T-helper 1 cell treated with Interleukin-12 subunit alpha and Interleukin-12 subunit beta and Interleukin-4 antibody, amounts not matched to agents 30 ng/mL and 1 ng/mL, for 36 hours (primary cell): ENCODE data around the gene LRRC31. TPM values are rescaled to one million over a fixed set of nuclear protein-coding genes. Genes with fewer than 3 reads are reported as not detected.

Experiments
- intact Hi-C: fragments of 100-400 bp; cut with micrococcal nuclease; formaldehyde crosslinking; loops from one replicate; pipeline ENCODE4 v1.15.1; 2024
- total RNA-seq: library from RNA; stranded (reverse); gene quantifications from 2 replicates; pipeline ENCODE4 v1.2.3, GENCODE V29; 2022

The LRRC31 gene
- not detected in 2 replicates for total RNA-seq

DNA sequence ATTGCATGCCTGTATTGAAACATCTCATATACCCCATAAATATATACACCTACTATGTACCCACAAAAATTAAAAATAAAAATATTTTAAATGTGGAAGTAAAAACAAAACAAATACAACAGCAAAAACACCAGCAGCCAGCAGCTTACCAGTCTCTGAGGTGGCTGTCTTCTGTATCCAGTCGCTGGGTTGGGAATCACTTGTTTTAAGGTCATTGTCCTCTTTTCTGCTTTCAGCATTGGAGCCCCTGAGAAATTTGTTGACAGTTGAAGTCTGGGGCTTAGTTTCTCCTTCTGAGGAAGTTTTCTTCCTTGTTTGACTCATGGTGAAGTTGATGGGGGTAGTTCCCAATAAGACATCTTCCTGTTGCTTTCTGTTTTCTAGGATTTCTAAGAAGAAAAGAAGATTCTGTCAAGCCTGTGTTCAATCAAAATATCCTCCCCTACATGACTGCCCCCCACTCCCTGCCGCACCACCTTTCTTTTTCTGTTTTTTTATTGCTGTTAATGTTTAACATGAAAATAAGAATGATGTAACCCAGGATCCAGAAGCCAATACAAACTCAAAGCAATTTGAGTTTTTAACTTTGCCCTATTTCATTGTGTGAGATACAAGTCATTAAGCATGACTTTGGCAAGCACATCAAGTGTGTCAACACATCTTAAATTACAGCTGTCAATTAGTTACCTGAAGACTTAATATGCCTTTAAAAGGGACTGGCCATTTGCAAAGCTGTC is at the start of gene LRRC31:
Gene LRRC31 (minus strand): TSS at position 452 of the 737 bp plus-strand sequence. CDS start 128 bp downstream, at position 324.
- intact Hi-C loops: no loop called here

DNA sequence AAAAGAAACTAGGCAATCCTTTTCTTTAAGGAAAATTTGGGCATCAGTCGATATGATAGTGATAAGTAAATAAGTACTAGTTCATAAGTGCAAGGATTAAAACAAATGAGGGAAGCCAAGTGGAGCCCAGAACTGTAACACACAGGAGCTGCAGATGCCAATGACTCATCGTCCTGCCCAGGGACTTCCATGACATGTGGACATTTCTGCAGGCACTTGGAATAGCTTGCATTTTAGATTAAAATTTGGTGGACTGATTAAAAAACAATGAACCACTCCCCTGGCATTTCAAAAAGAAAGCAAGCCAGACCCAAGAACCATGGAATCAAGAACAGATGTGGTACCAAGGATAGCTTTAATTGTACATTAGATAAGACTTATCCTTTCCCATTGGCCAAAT is 44.6 kb upstream of the LRRC31 start:
- intact Hi-C loops: no loop called here

- intact Hi-C loops: no loop called here
Observed at GRCh38 chr3:169913323-169913722, 43.6 kb upstream of the LRRC31 start.

- intact Hi-C loops: no loop called here
Observed at GRCh38 chr3:169911272-169911671, 41.5 kb upstream of the LRRC31 start, which contains the start of gene SAMD7. TSS of gene SAMD7 (plus strand) at chr3:169911572. CDS start at chr3:169919499, 7,927 bp downstream.

- intact Hi-C loops: no loop called here
Observed at GRCh38 chr3:169907944-169908343, 38.2 kb upstream of the LRRC31 start.

GRCh38 chr3:169907476-169907875 is 37.7 kb upstream of the LRRC31 start:
- intact Hi-C loops: no loop called here

DNA sequence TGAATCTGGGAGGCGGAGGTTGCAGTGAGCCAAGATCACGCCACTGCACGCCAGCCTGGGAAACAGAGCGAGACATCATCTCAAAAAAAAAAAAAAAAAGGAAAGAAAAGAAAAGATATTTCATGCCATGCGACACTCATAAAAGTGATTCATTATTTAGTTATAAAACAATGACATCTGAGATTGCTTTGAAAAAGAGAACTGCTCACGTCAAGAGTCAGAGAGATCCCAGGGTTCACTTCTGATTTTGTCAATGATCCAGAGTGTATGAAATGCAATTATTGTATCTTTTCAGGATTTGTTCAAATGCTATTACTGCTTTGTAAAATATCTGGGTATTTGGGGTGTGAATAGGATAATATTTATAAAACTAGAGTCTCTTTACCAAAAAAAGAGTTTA is 35.7 kb upstream of the LRRC31 start:
- intact Hi-C loops: no loop called here

DNA sequence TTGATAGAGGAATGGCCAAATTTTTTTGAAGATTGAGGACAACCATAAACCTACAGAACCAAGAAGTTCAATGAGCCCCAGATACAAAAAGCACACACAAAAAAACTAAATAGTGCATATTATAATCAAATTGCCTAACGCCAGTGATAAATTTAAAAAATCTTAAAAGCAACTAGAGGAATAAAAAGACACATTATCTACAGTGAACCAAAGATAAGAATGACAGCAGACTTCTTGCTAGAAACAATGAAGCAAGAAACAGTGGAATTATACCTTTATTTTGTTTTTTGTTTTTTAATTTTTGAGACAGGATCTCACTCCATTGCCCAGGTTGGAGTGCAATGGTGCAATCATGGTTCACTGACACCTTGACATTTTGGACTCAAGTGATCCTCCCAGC is 31.7 kb upstream of the LRRC31 start:
- intact Hi-C loops: no loop called here

DNA sequence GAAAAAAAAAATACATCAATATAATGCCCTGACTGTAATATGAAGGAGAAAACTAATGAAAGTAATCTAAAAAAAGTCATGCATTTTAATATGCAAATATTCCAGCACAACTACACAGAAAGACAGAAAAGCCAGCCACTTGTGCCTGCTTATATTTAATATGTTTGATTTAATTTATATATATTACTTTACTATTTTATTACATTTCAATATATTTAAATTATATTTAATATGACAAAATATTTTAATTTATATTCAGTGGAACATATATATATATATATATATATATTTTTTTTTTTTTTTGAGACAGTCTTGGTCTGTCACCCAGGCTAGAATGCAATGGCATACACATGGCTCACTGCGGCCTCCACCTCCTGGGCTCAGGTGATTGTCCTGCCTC is 27.5 kb upstream of the LRRC31 start:
- intact Hi-C loops: no loop called here

- intact Hi-C loops: no loop called here
Observed at GRCh38 chr3:169895072-169895471, 25.3 kb upstream of the LRRC31 start.

DNA sequence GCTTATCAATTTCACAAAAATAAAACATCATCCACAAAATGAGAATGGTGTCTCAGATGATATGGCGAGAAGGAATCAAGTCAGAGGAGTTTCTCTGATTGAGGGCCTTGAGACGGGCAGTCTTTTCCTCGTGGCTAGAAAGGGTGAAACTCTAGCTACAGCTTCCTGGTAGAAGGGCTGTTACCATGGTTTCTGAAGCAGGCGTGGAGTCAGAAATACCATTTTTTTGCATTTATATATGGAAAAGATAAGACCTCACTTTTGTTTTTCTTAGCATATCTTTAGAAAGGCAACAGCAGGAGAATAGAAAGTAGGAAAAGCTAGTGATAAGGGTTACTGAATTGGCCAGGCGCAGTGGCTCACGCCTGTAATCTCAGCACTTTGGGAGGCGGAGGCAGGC is 24.4 kb upstream of the LRRC31 start:
- intact Hi-C loops: no loop called here

GRCh38 chr3:169891886-169892285 is 22.2 kb upstream of the LRRC31 start:
- intact Hi-C loops: no loop called here

- intact Hi-C loops: no loop called here
Observed at GRCh38 chr3:169886671-169887070, 16.9 kb upstream of the LRRC31 start.

- intact Hi-C loops: no loop called here
Observed at GRCh38 chr3:169880576-169881250, 11.0 kb upstream of the LRRC31 start.

DNA sequence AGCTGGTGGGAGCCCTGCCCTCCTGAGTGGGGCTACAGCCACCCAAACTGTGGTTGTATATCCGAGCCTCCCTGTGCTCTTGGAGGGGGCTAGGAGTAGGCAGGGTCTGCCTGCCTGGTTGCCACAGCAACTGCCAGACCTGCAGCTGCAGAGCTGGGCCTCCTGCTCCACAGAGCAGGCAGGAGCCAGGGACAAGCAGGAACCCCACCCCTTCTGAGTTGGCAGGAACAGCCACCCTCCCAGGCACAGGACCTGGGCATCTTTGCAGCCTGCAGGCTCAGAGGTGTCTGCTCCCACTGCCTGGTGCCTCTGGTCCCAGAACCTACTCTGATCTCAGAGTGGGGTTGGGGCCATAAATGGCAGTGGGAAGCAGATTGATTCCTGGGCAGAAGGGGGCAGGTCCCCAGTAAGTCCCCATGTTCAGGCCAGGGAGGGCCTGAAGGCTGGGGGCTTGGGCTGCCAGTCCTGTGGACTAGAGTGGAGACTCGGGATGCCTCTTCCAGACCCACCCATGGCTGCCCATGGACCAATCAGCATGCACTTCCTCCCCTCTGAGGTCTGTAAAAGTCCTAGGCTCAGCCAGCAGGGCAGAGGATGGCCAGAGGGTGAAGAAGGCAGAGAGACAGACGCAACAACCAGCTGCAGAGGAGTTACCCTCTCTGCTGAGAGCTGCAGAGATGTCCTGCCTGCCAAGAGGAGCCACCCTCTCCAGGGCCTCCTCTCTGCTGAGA is 10.3 kb upstream of the LRRC31 start:
- intact Hi-C loops: no loop called here

DNA sequence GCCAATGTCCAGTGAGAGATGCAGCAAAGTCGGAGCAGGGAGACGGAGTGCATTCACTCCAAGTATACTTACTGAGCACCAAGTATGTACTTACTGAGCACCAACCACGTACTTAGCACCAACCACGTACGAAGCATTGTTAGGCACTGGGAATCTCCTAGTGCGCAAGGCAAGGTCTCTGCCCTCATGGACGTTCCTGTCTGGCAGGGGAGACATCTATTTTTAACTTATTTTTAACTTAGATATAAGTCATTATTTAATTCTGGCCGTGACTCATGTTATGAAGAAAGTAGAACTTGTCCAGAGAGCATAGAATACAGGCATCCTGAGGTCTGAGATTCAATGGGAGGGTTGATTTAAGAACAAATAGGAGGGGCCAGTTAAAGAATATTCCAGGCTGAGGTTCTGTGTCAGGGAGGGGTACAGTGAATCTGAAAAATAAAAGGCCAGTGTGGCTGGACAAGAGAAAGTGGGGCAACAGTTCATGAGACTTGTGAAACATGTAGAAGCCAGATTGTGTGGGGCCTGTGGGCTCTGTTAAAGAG is 9.3 kb upstream of the LRRC31 start:
- intact Hi-C loops: no loop called here

GRCh38 chr3:169871129-169871886 is 1.6 kb upstream of the LRRC31 start:
- intact Hi-C loops: no loop called here

- intact Hi-C loops: no loop called here
Observed at GRCh38 chr3:169868369-169868768, 1.4 kb downstream of the LRRC31 start.

- intact Hi-C loops: no loop called here
Observed at GRCh38 chr3:169867584-169868210, 2.0 kb downstream of the LRRC31 start.

DNA sequence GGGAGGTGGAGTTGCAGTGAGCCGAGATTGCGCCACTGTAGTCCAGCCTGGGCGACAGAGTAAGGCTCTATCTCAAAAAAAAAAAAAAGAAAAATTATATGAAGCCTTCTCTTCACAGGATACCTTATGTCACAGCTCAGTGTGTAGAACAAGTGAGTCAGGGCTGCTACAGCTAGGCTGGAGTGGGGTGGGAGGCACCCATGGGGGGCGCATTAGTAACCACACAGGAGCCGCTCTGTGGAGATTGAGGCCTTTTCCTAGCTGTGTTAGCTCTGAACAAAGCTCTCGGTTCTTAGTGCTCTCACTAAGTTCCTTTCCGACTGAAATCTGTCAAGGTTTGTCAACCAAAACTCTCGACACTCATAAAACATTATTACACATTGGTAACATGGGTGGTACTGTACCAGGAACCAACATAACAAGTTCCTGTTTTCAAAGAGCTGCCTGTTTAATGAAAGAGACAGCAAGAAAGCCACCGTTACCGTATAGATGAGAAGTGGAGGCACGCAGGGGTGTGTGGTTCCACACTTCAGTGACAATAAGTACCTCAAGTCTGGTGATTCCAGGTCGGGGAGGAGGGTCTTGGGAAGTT is 4.5 kb downstream of the LRRC31 start:
- intact Hi-C loops: no loop called here
